ENCODE measurements around the gene RNF149.

The RNF149 gene

GRCh38 chr2:101281482-101281881, 27.0 kb downstream of the RNF149 start:
- peaks cover 61 to 68% of the 10 kb centered on the region in 2 donors for H3K36me3 ChIP-seq (ENCODE audit: control insufficient read depth in 2 of 2, insufficient read depth in 2 of 2, low read length in 2 of 2)
- no peak overlapping the region for H3K9ac ChIP-seq (ENCODE audit: low read depth in 1 of 2, low read length in 2 of 2)
- H3K4me3 ChIP-seq (ENCODE audit: low read length in 2 of 2), result no peak overlapping the region
- H3K4me1 ChIP-seq (ENCODE audit: control insufficient read depth in 2 of 2, insufficient read depth in 2 of 2, low read length in 2 of 2), result no peaks in the 10 kb centered on the region
- no peaks in the 10 kb centered on the region for H3K9me3 ChIP-seq (ENCODE audit: control insufficient read depth in 2 of 2, low read length in 2 of 2)
- H3K27ac ChIP-seq (ENCODE audit: low read depth in 2 of 2, low read length in 2 of 2), result no peak overlapping the region
- no peaks in the 10 kb centered on the region for H3K27me3 ChIP-seq (ENCODE audit: control insufficient read depth in 2 of 2, insufficient read depth in 2 of 2, low read length in 2 of 2)

DNA sequence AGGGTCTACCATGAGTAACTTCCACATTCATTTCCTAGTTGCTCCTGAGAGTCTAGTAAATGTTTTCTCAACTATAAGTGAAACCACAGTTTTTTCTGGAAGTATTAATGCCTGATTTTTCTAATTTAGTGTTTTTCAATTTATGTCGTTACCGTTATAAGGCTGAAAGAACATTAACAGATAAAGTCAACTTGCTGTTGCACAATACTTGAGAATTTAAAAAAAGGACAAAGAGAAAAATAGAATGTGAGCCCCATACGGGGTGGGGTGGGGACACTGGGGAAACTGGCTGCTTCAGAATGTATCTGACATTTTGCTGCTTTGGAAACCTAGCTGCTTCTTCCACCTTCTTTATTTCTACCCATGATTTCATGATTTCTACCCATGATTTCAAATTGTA, 29.6 kb downstream of the RNF149 start:
- no peak overlapping the region for H3K27ac ChIP-seq (ENCODE audit: low read depth in 2 of 2, low read length in 2 of 2)
- peaks cover 53 to 54% of the 10 kb centered on the region in 2 donors for H3K36me3 ChIP-seq (ENCODE audit: control insufficient read depth in 2 of 2, insufficient read depth in 2 of 2, low read length in 2 of 2)

DNA sequence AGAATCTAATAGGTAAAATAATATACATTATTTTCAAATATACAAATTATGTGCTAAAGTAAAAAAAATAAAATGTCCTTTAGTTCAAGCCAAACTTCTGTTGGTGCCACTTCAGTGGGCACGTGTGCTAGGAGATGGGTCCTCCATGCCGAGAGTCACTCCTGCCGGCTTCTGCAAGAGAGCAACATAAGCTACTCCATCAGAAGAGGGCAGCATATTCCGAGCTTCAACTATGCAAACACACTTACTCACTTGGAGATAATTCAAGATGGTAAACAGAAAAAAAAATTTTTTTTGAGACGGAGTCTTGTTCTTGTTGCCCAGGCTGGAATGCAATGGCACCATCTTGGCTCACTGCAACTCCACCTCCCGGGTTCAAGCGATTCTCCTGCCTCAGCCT, 31.4 kb downstream of the RNF149 start:
- Histone ChIP-seq H3K4me3 (ENCODE audit: low read length in 2 of 2) (no peak overlapping the region), H3K36me3 (ENCODE audit: control insufficient read depth in 2 of 2, insufficient read depth in 2 of 2, low read length in 2 of 2) (peaks cover 48 to 50% of the 10 kb centered on the region in 2 donors), H3K9me3 (ENCODE audit: control insufficient read depth in 2 of 2, low read length in 2 of 2) (no peaks in the 10 kb centered on the region), H3K4me1 (ENCODE audit: control insufficient read depth in 2 of 2, insufficient read depth in 2 of 2, low read length in 2 of 2) (no peaks in the 10 kb centered on the region), H3K27ac (ENCODE audit: low read depth in 2 of 2, low read length in 2 of 2) (no peak overlapping the region), H3K9ac (ENCODE audit: low read depth in 1 of 2, low read length in 2 of 2) (no peak overlapping the region), H3K27me3 (ENCODE audit: control insufficient read depth in 2 of 2, insufficient read depth in 2 of 2, low read length in 2 of 2) (no peaks in the 10 kb centered on the region)

More for the DNA sequence above, 29.6 kb downstream of the RNF149 start:
- Histone ChIP-seq H3K4me1 (ENCODE audit: control insufficient read depth in 2 of 2, insufficient read depth in 2 of 2, low read length in 2 of 2) (no peaks in the 10 kb centered on the region), H3K4me3 (ENCODE audit: low read length in 2 of 2) (no peak overlapping the region), H3K27me3 (ENCODE audit: control insufficient read depth in 2 of 2, insufficient read depth in 2 of 2, low read length in 2 of 2) (no peaks in the 10 kb centered on the region), H3K9me3 (ENCODE audit: control insufficient read depth in 2 of 2, low read length in 2 of 2) (no peaks in the 10 kb centered on the region), H3K9ac (ENCODE audit: low read depth in 1 of 2, low read length in 2 of 2) (no peak overlapping the region)

DNA sequence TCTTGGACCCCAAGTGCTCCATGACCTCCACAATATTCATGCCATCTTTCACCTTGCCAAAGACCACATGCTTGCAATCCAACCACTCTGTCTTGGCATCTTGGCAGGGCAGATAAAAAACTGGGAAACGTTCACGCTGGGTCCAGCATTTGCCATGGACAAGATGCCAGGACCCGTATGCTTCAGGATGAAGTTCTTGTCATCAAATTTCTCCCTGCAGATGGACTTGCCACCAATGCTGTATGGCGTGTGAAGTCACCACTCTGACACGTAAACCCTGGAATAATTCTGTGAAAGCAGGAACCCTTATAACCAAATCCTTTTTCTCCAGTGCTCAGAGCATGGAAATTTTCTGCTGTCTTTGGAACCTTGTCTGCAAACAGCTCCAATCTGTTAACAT, 34.4 kb downstream of the RNF149 start:
- no peaks in the 10 kb centered on the region for H3K9me3 ChIP-seq (ENCODE audit: control insufficient read depth in 2 of 2, low read length in 2 of 2)
- H3K9ac ChIP-seq (ENCODE audit: low read depth in 1 of 2, low read length in 2 of 2), result no peak overlapping the region
- H3K36me3 ChIP-seq (ENCODE audit: control insufficient read depth in 2 of 2, insufficient read depth in 2 of 2, low read length in 2 of 2), result peaks cover 44 to 60% of the 10 kb centered on the region in 2 donors
- no peaks in the 10 kb centered on the region for H3K4me1 ChIP-seq (ENCODE audit: control insufficient read depth in 2 of 2, insufficient read depth in 2 of 2, low read length in 2 of 2)
- H3K4me3 ChIP-seq (ENCODE audit: low read length in 2 of 2), result no peak overlapping the region
- no peak overlapping the region for H3K27ac ChIP-seq (ENCODE audit: low read depth in 2 of 2, low read length in 2 of 2)
- H3K27me3 ChIP-seq (ENCODE audit: control insufficient read depth in 2 of 2, insufficient read depth in 2 of 2, low read length in 2 of 2), result no peaks in the 10 kb centered on the region

DNA sequence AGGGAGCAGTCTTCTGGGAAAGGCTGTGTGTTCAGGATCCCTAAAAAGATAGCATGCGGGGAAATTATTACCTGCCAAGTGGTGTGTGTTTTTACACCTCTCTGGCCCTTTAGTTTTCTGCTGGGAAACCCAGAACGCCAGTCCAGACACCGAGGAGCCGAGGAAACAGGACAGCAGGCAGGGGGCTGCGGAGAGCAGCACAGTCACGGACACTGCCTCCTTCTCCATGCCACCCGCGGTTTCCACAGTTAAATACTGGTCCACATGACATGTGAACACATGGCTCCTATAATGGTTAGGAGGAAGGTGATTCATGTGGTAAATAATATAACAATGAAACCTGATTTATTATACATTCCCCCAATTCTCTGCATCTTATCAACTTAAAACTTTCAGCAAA, 35.4 kb downstream of the RNF149 start:
- H3K4me3 ChIP-seq (ENCODE audit: low read length in 2 of 2), result no peak overlapping the region
- H3K4me1 ChIP-seq (ENCODE audit: control insufficient read depth in 2 of 2, insufficient read depth in 2 of 2, low read length in 2 of 2), result no peaks in the 10 kb centered on the region
- peaks cover 42 to 58% of the 10 kb centered on the region in 2 donors for H3K36me3 ChIP-seq (ENCODE audit: control insufficient read depth in 2 of 2, insufficient read depth in 2 of 2, low read length in 2 of 2)
- no peaks in the 10 kb centered on the region for H3K27me3 ChIP-seq (ENCODE audit: control insufficient read depth in 2 of 2, insufficient read depth in 2 of 2, low read length in 2 of 2)
- no peaks in the 10 kb centered on the region for H3K9me3 ChIP-seq (ENCODE audit: control insufficient read depth in 2 of 2, low read length in 2 of 2)
- no peak overlapping the region for H3K27ac ChIP-seq (ENCODE audit: low read depth in 2 of 2, low read length in 2 of 2)
- H3K9ac ChIP-seq (ENCODE audit: low read depth in 1 of 2, low read length in 2 of 2), result no peak overlapping the region

DNA sequence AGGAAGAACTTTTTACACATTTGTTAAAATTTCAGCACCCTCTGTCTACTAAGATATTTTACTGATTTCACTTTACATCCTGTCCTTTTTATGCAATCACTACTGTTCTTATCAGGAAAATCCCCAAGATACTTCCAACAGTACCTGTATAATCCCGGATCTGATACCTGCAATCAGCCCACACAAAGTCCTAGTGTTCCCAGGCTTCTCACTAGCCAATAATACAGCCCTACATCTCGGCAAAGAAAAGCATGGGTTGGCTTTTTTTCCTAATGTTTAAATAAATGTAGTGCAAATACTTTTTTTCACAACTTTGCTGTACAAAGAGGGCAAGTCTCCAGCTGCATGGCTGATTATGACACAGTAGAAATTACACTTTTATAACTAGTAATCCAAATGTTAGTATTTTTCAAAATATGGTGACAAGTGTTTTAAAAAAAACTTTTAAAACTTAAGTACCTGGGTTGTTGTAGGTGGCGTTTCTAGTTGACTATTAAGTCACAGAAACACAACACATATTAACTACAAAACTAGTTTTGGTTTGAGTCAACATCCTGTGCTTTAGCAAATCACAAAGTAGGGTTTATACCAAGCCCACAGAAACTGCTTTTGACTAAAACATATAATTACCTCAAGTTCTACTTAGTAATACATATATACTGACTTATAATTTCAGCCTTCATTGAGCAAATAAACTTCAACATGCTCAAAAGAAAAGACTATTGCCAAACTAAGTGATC, 36.3 kb downstream of the RNF149 start:
- H3K9me3 ChIP-seq (ENCODE audit: control insufficient read depth in 2 of 2, low read length in 2 of 2), result no peaks in the 10 kb centered on the region
- no peak overlapping the region for H3K4me3 ChIP-seq (ENCODE audit: low read length in 2 of 2)
- H3K4me1 ChIP-seq (ENCODE audit: control insufficient read depth in 2 of 2, insufficient read depth in 2 of 2, low read length in 2 of 2), result peaks cover 0 to 4% of the 10 kb centered on the region in 2 donors
- no peak overlapping the region for H3K9ac ChIP-seq (ENCODE audit: low read depth in 1 of 2, low read length in 2 of 2)
- H3K27me3 ChIP-seq (ENCODE audit: control insufficient read depth in 2 of 2, insufficient read depth in 2 of 2, low read length in 2 of 2), result no peaks in the 10 kb centered on the region
- H3K36me3 ChIP-seq (ENCODE audit: control insufficient read depth in 2 of 2, insufficient read depth in 2 of 2, low read length in 2 of 2), result peaks cover 44 to 56% of the 10 kb centered on the region in 2 donors
- no peak overlapping the region for H3K27ac ChIP-seq (ENCODE audit: low read depth in 2 of 2, low read length in 2 of 2)

DNA sequence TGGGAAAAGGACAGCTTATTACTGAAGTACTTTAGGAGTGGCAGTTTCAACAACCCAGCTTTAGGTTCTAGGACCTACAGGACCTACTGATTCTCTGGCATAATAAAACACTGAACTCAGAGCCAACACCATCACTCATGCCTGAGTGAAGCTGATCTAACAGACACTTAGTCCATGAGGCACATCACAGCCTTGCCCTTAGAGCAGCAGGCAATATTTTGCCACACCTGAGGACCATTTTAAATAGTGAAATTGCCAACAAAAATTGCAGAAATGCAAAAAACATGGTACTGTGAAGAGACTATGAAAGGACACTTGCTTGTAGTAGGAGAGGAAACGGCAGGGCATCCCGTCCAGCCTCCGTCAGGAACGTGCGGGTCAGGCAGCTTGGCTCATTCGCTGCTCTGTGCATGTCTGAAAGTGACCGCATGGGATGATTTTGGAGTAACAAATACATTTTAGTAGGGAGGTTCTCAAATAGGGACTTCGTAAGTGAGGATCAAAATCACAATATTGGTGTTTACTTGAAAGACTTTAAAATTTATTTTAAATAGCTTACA, 37.7 kb downstream of the RNF149 start:
- Histone ChIP-seq H3K27me3 (ENCODE audit: control insufficient read depth in 2 of 2, insufficient read depth in 2 of 2, low read length in 2 of 2) (no peaks in the 10 kb centered on the region), H3K36me3 (ENCODE audit: control insufficient read depth in 2 of 2, insufficient read depth in 2 of 2, low read length in 2 of 2) (peaks cover 43 to 54% of the 10 kb centered on the region in 2 donors), H3K9me3 (ENCODE audit: control insufficient read depth in 2 of 2, low read length in 2 of 2) (no peaks in the 10 kb centered on the region), H3K4me1 (ENCODE audit: control insufficient read depth in 2 of 2, insufficient read depth in 2 of 2, low read length in 2 of 2) (peaks cover 0 to 12% of the 10 kb centered on the region in 2 donors), H3K9ac (ENCODE audit: low read depth in 1 of 2, low read length in 2 of 2) (no peak overlapping the region), H3K4me3 (ENCODE audit: low read length in 2 of 2) (no peak overlapping the region), H3K27ac (ENCODE audit: low read depth in 2 of 2, low read length in 2 of 2) (no peak overlapping the region)

DNA sequence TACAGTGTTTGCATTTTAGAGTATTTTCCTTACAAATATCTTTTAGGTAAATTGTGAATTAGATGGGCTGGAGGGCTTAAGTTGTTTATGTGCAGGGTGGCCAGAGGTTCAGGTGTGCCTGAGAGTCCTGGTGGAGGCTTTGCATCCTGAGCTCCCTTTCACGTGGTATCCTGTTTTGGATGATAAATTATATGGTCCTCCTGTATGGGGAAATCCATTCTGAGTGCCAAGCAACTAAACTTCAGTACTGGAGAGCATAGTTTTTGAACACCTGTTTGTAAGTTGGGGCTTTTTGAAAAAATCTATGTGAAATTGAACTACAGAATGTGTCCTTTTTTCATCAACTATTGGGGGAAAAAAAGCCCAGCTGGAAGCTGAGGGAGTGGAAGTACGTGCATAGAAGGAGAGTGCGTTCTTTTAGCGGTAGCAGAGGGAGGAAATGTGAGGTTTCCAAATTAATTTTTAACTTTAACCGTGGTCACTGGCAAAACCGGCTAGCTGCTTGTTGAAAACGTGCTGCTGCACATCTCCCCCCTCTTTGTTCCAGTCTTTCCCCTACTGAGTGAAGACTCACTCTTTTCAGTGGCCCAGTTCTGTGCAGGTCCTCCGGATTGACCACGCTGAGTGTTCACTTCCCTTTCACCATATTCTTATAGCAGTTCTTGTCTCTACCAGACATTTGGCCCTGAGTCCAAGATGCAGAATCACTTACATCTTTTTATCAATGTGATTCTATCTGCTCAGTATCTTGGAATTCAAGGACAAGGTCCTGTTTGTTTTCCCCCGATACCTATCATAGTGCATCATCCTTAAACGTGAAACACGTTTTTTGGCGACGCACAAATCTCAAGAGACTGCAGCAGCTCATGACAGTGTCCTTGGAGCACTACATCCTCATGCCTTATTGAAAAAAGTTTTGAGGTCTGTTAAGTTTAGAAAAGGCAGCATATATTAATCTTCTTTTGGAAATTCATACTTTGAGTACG, 40.5 kb downstream of the RNF149 start:
- Histone ChIP-seq H3K27me3 (ENCODE audit: control insufficient read depth in 2 of 2, insufficient read depth in 2 of 2, low read length in 2 of 2) (no peaks in the 10 kb centered on the region), H3K9me3 (ENCODE audit: control insufficient read depth in 2 of 2, low read length in 2 of 2) (no peaks in the 10 kb centered on the region), H3K4me1 (ENCODE audit: control insufficient read depth in 2 of 2, insufficient read depth in 2 of 2, low read length in 2 of 2) (peaks cover 2 to 19% of the 10 kb centered on the region in 2 donors), H3K9ac (ENCODE audit: low read depth in 1 of 2, low read length in 2 of 2) (no peak overlapping the region), H3K4me3 (ENCODE audit: low read length in 2 of 2) (no peak overlapping the region), H3K36me3 (ENCODE audit: control insufficient read depth in 2 of 2, insufficient read depth in 2 of 2, low read length in 2 of 2) (peaks cover 55 to 67% of the 10 kb centered on the region in 2 donors), H3K27ac (ENCODE audit: low read depth in 2 of 2, low read length in 2 of 2) (no peak overlapping the region)

GRCh38 chr2:101265893-101266499, 42.5 kb downstream of the RNF149 start:
- Histone ChIP-seq H3K4me1 (ENCODE audit: control insufficient read depth in 2 of 2, insufficient read depth in 2 of 2, low read length in 2 of 2) (peaks cover 2 to 19% of the 10 kb centered on the region in 2 donors), H3K9ac (ENCODE audit: low read depth in 1 of 2, low read length in 2 of 2) (peak overlapping the region in 1 of 2 donors; percentile 47), H3K9me3 (ENCODE audit: control insufficient read depth in 2 of 2, low read length in 2 of 2) (no peaks in the 10 kb centered on the region), H3K27ac (ENCODE audit: low read depth in 2 of 2, low read length in 2 of 2) (peak overlapping the region; percentile 74 to 83), H3K27me3 (ENCODE audit: control insufficient read depth in 2 of 2, insufficient read depth in 2 of 2, low read length in 2 of 2) (no peaks in the 10 kb centered on the region), H3K36me3 (ENCODE audit: control insufficient read depth in 2 of 2, insufficient read depth in 2 of 2, low read length in 2 of 2) (peaks cover 59 to 62% of the 10 kb centered on the region in 2 donors), H3K4me3 (ENCODE audit: low read length in 2 of 2) (no peak overlapping the region)

Measured in mucosa of rectum (tissue), 2 donors.